Gastrocnemius medialis (tissue), 4 donors: ENCODE measurements around the gene CHCHD4.

ENCODE experiments used
- CTCF ChIP-seq, 5 experiments: fragments of 450-650 bp in 3 of 5; fragments of 200-600 bp in 2 of 5; sonication (generic) in 2 of 5; IDR thresholded peaks in 4 of 5; conservative IDR thresholded peaks in 1 of 5; 1 replicate in 4 of 5; 2 replicates in 1 of 5; pipeline ENCODE4 v1.5.1; 2016 to 2019; ENCODE audit warnings: antibody characterized with exemption in 5 of 5, mild to moderate bottlenecking in 3 of 5, moderate library complexity in 3 of 5
- POLR2A ChIP-seq, 2 donors: fragments of 450-650 bp; IDR thresholded peaks; one replicate each; pipeline ENCODE4 v1.6.1; 2017; ENCODE audit warnings: antibody characterized with exemption in 2 of 2, mild to moderate bottlenecking in 2 of 2, moderate library complexity in 2 of 2

GRCh38 chr3:14140668-14141067 is 16.0 kb upstream of the CHCHD4 start:
- TF ChIP-seq CTCF (IDR thresholded peaks at IDR 0.05 in 4 of 5, conservative IDR thresholded peaks at IDR 0.05 in 1 of 5) (no peak), POLR2A (IDR thresholded peaks at IDR 0.05) (no peak)
